SIG-M5 (cell line): Measurements from ENCODE around the gene GALNTL6.

ENCODE experiments used
- DNase-seq: peaks from one replicate; lab custom pipeline; 2025; lab: John Stamatoyannopoulos, UW

Gene GALNTL6

GRCh38 chr4:172809319-172809718 is 996.1 kb downstream of the GALNTL6 start:
- no peak for DNase-seq

DNA sequence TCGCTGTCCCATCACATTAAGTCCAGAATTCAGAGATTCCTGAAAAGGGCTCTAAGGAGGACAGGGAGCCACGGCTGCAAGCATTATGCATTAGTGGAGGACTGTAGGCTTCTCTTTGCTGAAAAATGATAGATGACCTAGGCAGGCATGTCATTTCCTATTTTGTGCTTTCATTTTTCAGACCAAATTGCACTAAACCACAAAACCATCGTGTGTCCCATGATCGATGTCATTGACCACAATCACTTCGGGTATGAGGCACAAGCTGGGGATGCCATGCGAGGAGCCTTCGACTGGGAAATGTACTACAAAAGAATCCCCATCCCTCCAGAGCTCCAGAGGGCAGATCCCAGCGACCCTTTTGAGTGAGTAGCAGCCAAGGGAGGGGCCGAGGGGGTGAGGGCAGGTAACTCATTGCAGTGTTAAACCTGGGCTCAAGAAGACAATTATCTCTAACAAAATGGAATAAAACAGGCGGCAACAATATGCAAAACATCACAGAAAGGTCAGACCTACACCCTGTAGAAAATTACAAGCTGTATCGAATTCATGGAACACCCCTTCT is 1000.2 kb downstream of the GALNTL6 start:
- no peak for DNase-seq

DNA sequence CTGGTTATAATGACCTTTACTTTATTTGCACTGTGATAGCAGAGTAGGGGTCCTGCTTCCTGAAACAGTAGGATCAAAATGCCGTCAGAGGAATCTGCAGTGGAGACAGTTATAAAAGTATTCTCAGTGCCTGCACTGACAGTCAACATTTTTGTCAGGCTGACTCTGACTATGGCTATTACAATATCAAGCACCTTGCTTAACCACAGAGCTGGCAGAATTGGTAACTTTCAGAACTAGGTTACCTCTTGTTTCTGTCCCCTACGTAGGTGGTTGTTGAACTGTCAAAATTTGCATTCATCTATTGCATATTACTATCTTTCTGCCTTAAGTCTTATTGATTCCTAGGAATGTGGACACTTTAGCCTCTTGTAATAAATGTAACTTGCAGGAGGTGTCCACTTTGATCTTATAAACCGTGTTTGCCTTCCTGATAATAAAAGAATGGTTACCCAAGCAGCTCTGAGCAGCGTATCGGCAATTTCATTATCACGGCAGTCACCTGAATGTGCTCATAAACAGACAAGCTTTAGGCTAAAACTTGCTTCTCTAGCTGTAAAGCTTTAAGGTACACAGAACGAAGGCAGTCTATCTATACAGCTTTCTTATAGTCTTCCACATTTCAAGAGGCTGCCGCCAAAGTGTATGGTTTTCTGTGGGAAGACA is 1002.4 kb downstream of the GALNTL6 start:
- no peak for DNase-seq

- no peak for DNase-seq
Observed at GRCh38 chr4:172818901-172819300, 1005.7 kb downstream of the GALNTL6 start.

- DNase-seq, result no peak
Observed at GRCh38 chr4:172819353-172819752, 1006.1 kb downstream of the GALNTL6 start.

GRCh38 chr4:172822331-172822730 is 1009.1 kb downstream of the GALNTL6 start:
- no peak for DNase-seq

GRCh38 chr4:172826346-172826745 is 1013.1 kb downstream of the GALNTL6 start:
- no peak for DNase-seq

GRCh38 chr4:172826861-172827260 is 1013.7 kb downstream of the GALNTL6 start:
- no peak for DNase-seq

DNA sequence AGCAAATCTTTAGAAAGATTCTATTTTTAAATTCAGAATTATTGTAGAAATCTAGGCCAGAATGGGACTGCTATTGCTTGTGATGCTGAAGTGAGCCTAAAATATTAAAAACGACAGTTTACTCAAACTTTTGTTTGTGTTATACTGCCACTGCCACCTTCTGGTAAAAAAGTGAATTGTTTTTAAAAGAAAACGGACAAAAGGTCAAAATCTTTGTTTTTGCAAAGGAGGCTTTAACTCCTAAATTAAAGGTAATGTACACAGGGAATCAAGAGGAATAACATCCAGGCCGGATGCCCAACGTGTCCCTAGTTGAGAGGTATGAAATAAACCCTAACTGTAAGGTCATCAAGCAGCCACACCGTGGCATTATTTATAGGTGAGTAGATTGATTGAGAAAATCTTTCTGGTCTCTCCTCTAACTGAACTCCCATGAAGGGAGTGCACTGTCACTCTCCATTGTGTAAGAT is 1017.1 kb downstream of the GALNTL6 start:
- no peak for DNase-seq

GRCh38 chr4:172836661-172837060 is 1023.5 kb downstream of the GALNTL6 start:
- DNase-seq, result no peak

- no peak for DNase-seq
Observed at GRCh38 chr4:172838111-172838510, 1024.9 kb downstream of the GALNTL6 start.

DNA sequence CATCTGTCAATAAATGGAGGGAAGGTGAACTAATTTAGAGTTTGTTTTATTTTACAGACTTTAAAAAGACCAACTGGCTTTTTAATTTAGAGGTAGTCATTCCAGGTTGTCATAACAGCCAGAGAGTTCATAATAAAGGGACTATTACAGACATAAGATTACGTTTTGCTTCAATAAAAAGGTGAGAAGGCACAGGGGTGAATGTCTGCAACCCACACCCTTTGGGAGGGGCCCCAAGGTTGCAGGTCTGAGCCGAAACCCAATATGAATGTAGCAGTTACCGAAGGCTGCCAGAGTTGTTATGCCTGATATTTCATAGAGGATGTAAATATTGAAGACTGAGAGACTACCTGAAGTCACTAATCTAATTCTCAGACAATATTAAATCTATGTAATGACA is 1025.7 kb downstream of the GALNTL6 start:
- DNase-seq, result no peak

- no peak for DNase-seq
Observed at GRCh38 chr4:172842779-172843178, 1029.6 kb downstream of the GALNTL6 start.

GRCh38 chr4:172843192-172843591 is 1030.0 kb downstream of the GALNTL6 start:
- DNase-seq, result no peak

- DNase-seq, result no peak
Observed at GRCh38 chr4:172844556-172844955, 1031.4 kb downstream of the GALNTL6 start.

GRCh38 chr4:172845281-172845680 is 1032.1 kb downstream of the GALNTL6 start:
- DNase-seq, result no peak

- no peak for DNase-seq
Observed at GRCh38 chr4:172850838-172851237, 1037.6 kb downstream of the GALNTL6 start.

DNA sequence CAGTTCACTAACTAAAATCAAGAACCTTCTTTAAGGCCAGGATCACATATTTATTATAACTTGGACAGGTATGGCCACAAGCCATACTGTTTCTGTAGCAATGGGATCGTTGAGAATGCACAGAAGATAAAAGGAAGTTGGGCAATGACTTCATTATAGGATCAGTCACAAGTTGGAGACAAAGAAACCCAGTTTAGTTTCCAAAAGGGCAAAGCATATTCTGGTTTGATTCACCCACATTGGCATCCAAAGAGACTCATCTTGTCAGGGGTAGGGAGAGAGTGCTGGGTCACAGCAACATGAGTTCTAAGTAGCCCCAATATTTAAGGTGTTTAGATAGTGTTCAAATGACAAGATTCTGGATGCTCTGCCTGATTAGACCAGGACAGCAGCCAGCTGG is 1038.3 kb downstream of the GALNTL6 start:
- DNase-seq, result no peak

DNA sequence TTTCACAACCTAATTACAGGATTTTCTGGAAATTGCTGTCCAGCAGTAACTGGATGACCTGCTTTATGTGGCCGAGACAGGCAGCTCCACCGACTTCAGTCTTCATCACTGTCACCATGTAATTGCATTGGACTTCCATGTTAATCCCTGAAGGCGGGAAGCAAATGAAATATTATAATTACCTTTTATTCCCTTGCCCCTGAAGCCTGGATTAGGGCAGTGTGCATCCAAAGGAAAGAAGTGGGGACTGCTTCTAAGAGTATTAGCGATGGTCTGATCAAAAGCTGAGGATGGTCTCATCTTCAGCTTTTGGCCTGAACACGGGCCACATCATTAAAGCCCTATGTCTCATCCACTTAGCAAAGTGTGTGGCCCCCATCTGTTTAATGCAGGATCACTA is 1043.8 kb downstream of the GALNTL6 start:
- no peak for DNase-seq

DNA sequence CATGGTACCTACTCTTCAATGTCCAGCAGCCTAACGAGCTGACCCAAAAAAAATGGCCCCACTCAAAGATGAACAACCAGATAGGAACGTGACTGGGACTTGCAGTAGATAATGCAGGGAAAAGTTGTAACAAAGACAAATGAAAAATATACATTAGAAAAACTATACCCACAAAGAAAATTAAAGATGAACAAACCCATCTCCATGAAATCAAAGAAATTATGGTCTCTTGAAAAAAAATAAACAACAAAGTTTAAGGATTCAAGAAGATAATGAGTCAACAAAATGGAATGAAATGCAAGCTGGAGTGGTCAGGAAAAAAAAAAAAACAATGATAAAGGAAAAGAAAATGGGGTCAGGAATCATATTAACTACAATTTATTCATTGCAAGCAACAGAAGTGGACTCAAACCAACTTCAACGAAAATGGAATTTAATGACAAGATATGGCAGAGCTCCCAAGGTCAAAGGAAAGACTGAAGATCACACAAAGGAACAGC is 1045.6 kb downstream of the GALNTL6 start:
- DNase-seq, result no peak

DNA sequence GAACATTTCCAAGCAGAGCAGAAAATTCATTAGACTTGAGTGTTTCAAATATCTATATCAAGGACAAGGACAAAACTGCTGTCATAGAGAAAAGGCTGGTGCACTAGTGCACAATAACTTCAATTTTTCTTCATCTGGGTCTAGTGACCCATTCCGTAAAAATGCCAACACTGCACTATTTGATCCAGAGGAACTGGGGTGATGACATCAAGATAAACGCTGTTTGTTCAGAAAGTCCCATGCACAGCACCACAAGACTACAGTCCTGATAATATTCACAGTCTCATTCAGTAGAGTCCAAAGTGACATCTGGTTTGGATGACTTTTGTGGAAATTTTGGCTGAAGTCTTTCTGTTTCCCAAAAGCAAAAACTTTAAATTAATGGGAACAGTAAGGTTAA is 1051.9 kb downstream of the GALNTL6 start:
- no peak for DNase-seq

DNA sequence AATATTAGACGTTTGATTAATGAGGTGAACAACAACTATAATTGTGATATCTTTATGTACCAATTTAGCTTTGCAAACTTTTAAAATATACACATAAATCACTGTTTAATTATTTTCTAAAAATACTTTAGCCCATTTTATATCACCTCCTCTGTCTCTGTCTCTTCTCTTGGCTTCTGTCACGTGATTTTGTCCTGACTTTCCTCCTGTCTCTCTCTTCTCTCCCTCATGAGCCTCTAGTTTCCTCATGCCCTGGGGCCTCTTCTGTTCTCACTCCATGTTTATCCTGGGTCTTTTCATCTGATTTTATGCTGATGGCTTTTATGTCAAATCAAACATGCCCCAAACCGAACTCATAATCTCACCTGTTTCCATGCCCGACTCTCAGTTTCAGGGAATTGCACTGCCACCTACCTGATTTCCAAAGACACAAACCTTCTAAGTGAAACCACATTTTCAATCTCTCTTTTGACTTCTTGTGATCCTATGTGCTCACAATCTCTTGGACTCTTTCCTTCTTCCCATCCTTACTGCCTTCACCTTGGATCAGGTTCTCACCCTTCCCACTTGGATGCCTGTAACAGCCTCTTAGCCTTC is 1052.4 kb downstream of the GALNTL6 start:
- no peak for DNase-seq

- no peak for DNase-seq
Observed at GRCh38 chr4:172866421-172866820, 1053.2 kb downstream of the GALNTL6 start.
